Activated CD8-positive, alpha-beta memory T cell treated with anti-CD3 and anti-CD28 coated beads, Interleukin-2, amount 50 U/mL, for 1 hour (primary cell): ENCODE data around the gene LASP1NB.
A peak's percentile ranks its signal among the peaks of the same experiment; 100 is the strongest.
"Not testable (repeated sequence)": the region's sequence is repeated elsewhere in the genome, so short reads cannot be mapped to it uniquely, and the experiment has no call there.

Experiments
- DNase-seq: peaks from one replicate; pipeline ENCODE4 v3.0.0-alpha.2; 2020; ENCODE audit errors: extremely low read depth

LASP1NB gene

DNA sequence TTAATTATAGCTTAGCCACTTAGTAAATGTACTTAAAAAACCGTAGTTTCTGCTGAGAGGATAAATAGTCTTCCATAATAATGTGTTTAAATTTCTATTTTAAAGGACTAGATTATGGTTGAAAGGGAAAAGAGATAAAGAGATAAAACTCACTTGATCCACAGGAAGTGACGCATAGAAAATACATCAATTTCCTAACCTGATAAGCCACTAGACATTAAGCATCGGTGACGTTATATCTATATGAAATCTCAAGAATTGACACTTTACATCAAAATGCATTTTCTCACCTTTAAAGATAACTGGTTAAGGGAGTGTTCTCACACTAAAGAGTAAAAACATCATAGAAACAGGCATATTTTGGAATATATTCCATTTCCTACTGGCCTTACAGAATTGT, 36.0 kb downstream of the LASP1NB start:
- no peak for DNase-seq

- peak; percentile 68 for DNase-seq
Observed at GRCh38 chr17:38967290-38967738, 41.9 kb downstream of the LASP1NB start, which contains the start of gene FBXO47. Gene FBXO47, minus strand, starts transcription at chr17:38967403. Its CDS starts 4,378 bp downstream, at chr17:38963025.

GRCh38 chr17:38969281-38969680, 43.9 kb downstream of the LASP1NB start:
- DNase-seq = no peak

DNA sequence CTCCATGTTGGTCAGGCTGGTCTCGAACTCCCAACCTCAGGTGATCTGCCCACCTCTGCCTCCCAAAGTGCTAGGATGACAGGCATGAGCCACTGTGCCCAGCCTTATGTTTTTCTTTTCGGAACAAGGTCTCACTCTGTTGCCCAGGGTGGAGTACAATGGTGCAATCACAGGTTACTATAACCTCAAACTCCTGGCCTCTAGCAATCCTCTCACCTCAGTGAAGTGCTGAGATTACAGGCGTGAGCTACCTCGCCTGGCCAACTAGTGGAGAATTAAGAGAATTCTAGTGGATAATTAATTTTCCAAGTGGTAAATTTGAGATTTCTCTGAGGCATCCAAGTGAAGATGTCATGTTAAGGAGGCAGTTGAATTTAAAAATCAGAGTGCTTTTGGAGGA, 44.7 kb downstream of the LASP1NB start:
- no peak for DNase-seq

GRCh38 chr17:38970804-38971203, 45.4 kb downstream of the LASP1NB start:
- DNase-seq = no peak

DNA sequence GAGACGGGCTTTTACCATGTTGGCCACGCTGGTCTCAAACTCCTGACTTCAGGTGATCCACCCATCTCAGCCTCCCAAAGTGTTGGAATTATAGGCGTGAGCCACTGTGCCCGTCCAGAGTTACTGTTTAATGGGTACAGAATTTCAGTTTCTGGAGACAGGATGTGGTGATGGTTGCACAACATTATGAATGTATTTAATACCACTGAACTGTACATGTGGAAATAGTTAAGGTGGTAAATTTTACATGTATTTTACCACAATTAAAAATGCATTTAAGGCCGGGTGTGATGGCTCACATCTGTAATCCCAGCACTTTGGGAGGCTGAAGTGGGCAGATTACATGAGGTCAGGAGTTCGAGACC, 50.8 kb downstream of the LASP1NB start:
- DNase-seq = not testable (repeated sequence)

DNA sequence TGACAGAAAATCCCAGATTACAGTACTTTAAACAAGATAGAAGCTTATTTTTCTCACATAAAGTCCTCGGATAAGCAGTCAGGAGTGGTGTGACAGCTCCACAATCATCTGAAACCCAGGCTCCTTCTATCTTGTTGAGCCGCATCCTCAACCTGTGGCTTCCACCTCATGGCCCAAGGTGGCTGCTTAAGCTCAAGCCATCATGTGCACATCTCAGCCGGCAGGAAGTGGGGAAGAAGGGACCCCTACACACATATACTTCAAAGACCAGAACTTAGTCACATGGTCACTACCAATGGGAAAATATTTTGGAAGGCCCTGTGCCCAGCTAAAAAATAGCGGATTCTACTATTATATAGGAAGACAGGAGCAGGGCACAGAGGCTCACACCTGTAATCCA, 52.8 kb downstream of the LASP1NB start:
- DNase-seq = no peak
